ENCODE results near the gene RFC3. TPM values are rescaled to one million over a fixed set of nuclear protein-coding genes. Genes with fewer than 3 reads are reported as not detected.

Gene RFC3
- total RNA-seq, 1 donor from 2014 or later: 7.1 TPM

DNA sequence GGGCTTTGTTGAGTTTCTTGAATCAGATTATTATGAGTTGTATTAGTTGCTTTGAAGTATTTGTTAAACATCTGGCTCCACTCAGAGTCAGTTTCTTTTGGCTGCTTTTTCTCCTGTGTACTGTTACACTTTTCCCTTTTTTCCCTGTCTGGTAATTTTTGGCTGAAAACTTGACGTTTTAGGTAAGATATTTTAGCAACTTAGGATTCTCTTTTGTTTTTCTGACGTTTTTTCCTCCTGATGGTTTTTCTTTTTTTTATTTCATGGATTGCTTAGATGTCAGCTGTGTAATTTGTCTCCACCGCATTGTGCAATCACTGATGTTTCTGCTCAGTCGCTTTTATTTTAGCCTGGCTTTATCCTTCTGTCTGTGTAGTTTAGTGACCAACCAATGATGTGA lies 20.7 kb downstream of the RFC3 start:
- DNase-seq (no peak), ATAC-seq (peak in 1 of 2 donors; percentile 19)
- H3K27ac ChIP-seq: no peak overlapping the region
- H3K36me3 ChIP-seq: peaks cover 9% of the 10 kb centered on the region
- intact Hi-C loops (cut with DNase I): no loop called here
- TF ChIP-seq, protein P1, sequence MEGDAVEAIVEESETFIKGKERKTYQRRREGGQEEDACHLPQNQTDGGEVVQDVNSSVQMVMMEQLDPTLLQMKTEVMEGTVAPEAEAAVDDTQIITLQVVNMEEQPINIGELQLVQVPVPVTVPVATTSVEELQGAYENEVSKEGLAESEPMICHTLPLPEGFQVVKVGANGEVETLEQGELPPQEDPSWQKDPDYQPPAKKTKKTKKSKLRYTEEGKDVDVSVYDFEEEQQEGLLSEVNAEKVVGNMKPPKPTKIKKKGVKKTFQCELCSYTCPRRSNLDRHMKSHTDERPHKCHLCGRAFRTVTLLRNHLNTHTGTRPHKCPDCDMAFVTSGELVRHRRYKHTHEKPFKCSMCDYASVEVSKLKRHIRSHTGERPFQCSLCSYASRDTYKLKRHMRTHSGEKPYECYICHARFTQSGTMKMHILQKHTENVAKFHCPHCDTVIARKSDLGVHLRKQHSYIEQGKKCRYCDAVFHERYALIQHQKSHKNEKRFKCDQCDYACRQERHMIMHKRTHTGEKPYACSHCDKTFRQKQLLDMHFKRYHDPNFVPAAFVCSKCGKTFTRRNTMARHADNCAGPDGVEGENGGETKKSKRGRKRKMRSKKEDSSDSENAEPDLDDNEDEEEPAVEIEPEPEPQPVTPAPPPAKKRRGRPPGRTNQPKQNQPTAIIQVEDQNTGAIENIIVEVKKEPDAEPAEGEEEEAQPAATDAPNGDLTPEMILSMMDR (IDR thresholded peaks at IDR 0.05): no peak
- H3K4me3 ChIP-seq: no peak overlapping the region
- no peaks in the 10 kb centered on the region for H3K4me1 ChIP-seq
- no peaks in the 10 kb centered on the region for H3K27me3 ChIP-seq (ENCODE audit: low read depth)
- H3K9me3 ChIP-seq: no peaks in the 10 kb centered on the region

DNA sequence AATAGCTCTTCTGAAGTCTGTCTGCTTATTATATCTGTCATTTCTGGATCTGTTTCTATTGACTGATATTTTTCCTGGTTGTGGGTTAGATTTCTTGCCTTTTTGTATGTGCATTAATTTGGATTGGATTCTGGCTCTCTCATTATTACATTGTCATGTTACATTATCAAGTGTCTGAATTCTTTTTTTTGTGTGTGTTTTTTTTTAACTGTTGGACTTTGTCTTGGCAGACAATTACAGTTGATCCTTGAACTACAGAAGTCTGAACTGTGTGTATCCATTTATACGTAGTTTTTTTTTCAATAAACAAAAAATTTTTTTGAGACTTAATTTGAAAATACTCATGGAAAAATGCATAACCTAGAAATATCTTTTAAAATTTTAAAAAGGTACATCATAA lies 22.5 kb downstream of the RFC3 start:
- TF ChIP-seq, protein P1 (IDR thresholded peaks at IDR 0.05): no peak
- intact Hi-C loops (cut with DNase I): no loop called here

DNA sequence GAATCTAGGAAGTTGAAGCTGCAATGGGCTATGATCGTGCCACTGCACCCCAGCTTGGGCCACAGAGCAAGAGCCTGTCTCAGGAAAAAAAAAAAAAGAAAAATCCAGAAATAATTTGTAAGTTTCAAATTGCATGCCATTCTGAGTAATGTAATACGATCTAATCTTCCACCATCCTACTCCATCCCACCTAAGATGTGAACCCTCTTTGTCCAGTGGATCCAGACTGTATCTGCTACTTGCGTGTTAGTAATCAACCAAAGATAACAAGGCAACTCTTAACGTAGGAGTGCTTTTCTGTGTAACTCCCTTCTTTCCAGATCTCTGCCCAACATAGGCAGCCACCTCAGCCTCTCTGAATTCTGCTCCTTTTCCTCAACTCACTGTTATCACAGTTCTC lies 24.3 kb downstream of the RFC3 start:
- TF ChIP-seq, protein P1 (IDR thresholded peaks at IDR 0.05): no peak
- intact Hi-C loops (cut with DNase I): no loop called here
- DNase-seq (no peak), ATAC-seq (no peak)
- Histone ChIP-seq H3K9me3 (no peaks in the 10 kb centered on the region), H3K27me3 (ENCODE audit: low read depth) (no peaks in the 10 kb centered on the region), H3K4me3 (no peak overlapping the region), H3K4me1 (no peaks in the 10 kb centered on the region), H3K27ac (no peak overlapping the region), H3K36me3 (no peaks in the 10 kb centered on the region)

More for the DNA sequence above, 22.5 kb downstream of the RFC3 start:
- H3K27ac ChIP-seq: no peak overlapping the region
- no peak for DNase-seq
- no peak overlapping the region for H3K4me3 ChIP-seq
- H3K27me3 ChIP-seq (ENCODE audit: low read depth): no peaks in the 10 kb centered on the region
- H3K36me3 ChIP-seq: peaks cover 5% of the 10 kb centered on the region
- no peaks in the 10 kb centered on the region for H3K4me1 ChIP-seq
- no peaks in the 10 kb centered on the region for H3K9me3 ChIP-seq
- no peak for ATAC-seq

DNA sequence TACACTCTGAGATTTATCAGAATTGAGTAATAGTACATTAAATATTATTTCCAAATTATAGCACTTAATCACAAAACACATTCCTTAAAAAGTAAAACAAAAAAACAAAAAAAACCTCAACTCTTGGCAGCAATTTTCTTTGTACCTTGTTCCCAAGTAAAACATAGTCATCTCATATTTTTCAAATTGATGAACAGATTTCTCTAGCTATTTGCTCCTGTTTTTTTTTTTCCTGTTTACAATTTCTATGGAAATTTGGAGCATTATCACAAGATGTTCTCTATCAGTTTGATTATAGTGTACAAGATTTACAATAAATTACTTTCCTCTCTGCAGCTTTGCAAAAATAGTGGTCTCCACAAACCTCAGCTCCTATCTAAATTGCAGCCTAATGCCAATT lies 25.0 kb downstream of the RFC3 start:
- TF ChIP-seq, protein P1 (IDR thresholded peaks at IDR 0.05): no peak

DNA sequence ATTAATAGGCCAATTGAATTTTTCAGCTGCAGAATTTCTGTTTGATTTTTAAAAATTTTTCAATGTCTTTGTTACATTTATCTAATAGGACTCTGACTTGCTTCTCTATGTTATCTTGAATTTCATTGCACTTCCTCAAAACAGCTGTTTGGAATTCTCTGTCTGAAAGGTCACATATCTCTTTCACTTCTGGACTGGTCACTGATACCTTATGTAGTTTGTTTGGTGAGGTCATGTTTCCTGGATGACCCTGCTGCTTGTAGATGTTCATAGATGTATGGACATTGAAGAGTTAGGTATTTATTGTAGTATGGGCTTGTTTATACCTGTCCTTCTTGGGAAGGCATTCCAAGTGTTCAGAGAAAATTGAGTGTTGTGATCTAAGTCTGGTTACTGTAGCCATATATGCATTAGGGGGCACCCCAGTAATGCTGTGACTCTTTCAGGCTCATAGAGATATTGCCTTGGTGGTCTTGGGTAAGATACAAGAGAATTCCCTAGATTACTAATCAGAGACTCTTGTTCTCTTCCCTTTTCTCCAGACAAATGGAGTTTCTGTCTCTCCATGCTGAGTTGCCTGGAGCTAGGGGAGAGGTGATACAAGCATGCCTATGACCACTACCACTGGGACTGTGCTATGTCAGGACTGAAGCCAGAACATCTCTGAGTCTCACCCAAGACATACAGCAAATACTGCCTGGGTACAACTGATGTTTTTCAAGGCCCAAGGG lies 27.8 kb downstream of the RFC3 start:
- Histone ChIP-seq H3K27me3 (ENCODE audit: low read depth) (no peaks in the 10 kb centered on the region), H3K9me3 (no peaks in the 10 kb centered on the region), H3K4me3 (no peak overlapping the region), H3K4me1 (no peaks in the 10 kb centered on the region), H3K36me3 (no peaks in the 10 kb centered on the region), H3K27ac (no peak overlapping the region)
- no peak for ATAC-seq
- TF ChIP-seq, protein P1 (IDR thresholded peaks at IDR 0.05): no peak
- DNase-seq: no peak
- intact Hi-C loops (cut with DNase I): no loop called here

More for the DNA sequence above, 25.0 kb downstream of the RFC3 start:
- H3K27ac ChIP-seq: no peak overlapping the region
- H3K4me1 ChIP-seq: no peaks in the 10 kb centered on the region
- no peak for DNase-seq
- H3K9me3 ChIP-seq: no peaks in the 10 kb centered on the region
- H3K27me3 ChIP-seq (ENCODE audit: low read depth): no peaks in the 10 kb centered on the region
- no peak for ATAC-seq
- intact Hi-C loops (cut with DNase I): no loop called here
- H3K4me3 ChIP-seq: no peak overlapping the region
- no peaks in the 10 kb centered on the region for H3K36me3 ChIP-seq
